K562 (cell line): ENCODE results near the gene CHMP2A. TPM values are rescaled to one million over a fixed set of nuclear protein-coding genes. Genes with fewer than 3 reads are reported as not detected.
A peak's percentile ranks its signal among the peaks of the same experiment; 100 is the strongest.

Experiments used
- DPF2 ChIP-seq: fragments of 450-650 bp; IDR thresholded peaks from 2 replicates; pipeline ENCODE4 v1.6.1; 2016
- PHF20 ChIP-seq: fragments of 450-650 bp; IDR thresholded peaks from 2 replicates; pipeline ENCODE4 v1.6.1; 2018; ENCODE audit not compliant: partially characterized antibody
- SMAD3 ChIP-seq: fragments of 450-650 bp; formaldehyde crosslinking; conservative IDR thresholded peaks from 2 replicates; pipeline ENCODE4 v1.4.0; 2020; ENCODE audit warnings: mild to moderate bottlenecking
- TOE1 ChIP-seq, 2 experiments: fragments of 450-650 bp in 1 of 2; sonication (generic) in 1 of 2; formaldehyde crosslinking in 1 of 2; IDR thresholded peaks; 2 replicates each; pipeline versions ENCODE4 v1.7.1 to v1.8.0; 2016 to 2022; ENCODE audit warnings: borderline replicate concordance in 2 of 2, mild to moderate bottlenecking in 2 of 2, antibody characterized with exemption in 1 of 2, inconsistent platforms in 1 of 2, low read depth in 1 of 2, missing genetic modification reagents in 1 of 2, moderate library complexity in 1 of 2
- ZNF79 ChIP-seq: fragments of 250-450 bp; sonication (Bioruptor Pico); IDR thresholded peaks from 2 replicates; pipeline ENCODE4 v1.4.0; 2020; ENCODE audit warnings: low read depth, mild to moderate bottlenecking, moderate library complexity
- polyA plus RNA-seq, 8 experiments: library from polyadenylated mRNA; depleted of rRNA in 4 of 8; stranded (reverse) in 5 of 8; unstranded in 3 of 8; fragments of >200 nt; fragmentation: Nextera tagmentation in 2 of 8; fragmentation: Illumina TruSeq in 1 of 8; extraction: Ambion mirVana in 2 of 8; extraction: Trizol in 1 of 8; gene quantifications; 2 replicates each; pipeline versions ENCODE4 v1.2.1 to v1.2.3, GENCODE V29; 2011 to 2014; ENCODE audit warnings: inconsistent platforms in 1 of 8, missing spikeins in 1 of 8
- total RNA-seq, 7 experiments: library from RNA; depleted of rRNA in 6 of 7; stranded (reverse); fragments of >200 nt in 6 of 7; fragmentation: Illumina TruSeq in 2 of 7; extraction: Trizol in 2 of 7; gene quantifications; 2 replicates each; pipeline versions ENCODE4 v1.2.1 to v1.2.3, GENCODE V29; 2011 to 2021; ENCODE audit warnings: low replicate concordance in 1 of 7
- TF ChIP-seq, protein P1 (sequence below), 2 experiments: fragments of 450-650 bp; IDR thresholded peaks; 2 replicates each; pipeline ENCODE4 v1.6.1; 2016; ENCODE audit warnings: mild to moderate bottlenecking in 2 of 2, borderline replicate concordance in 1 of 2, low read depth in 1 of 2, moderate library complexity in 1 of 2
- TF ChIP-seq, protein P2 (sequence below): IDR thresholded peaks from 2 replicates; pipeline ENCODE4 v1.6.1; 2011; ENCODE audit not compliant: insufficient read length; ENCODE audit errors: extremely low read depth
- TF ChIP-seq, protein P3 (sequence below): fragments of 450-650 bp; IDR thresholded peaks from 2 replicates; pipeline ENCODE4 v1.6.1; 2016; ENCODE audit warnings: borderline replicate concordance
- TF ChIP-seq, protein P4 (sequence below): sonication (generic); formaldehyde crosslinking; IDR thresholded peaks from 2 replicates; pipeline ENCODE4 v1.8.1; 2022; ENCODE audit warnings: missing genetic modification reagents
- TF ChIP-seq, protein P5 (sequence below), 2 experiments: fragments of 450-650 bp in 1 of 2; IDR thresholded peaks; 2 replicates each; pipeline ENCODE4 v1.6.1; 2011 to 2017; ENCODE audit warnings: low read depth in 2 of 2, antibody characterized with exemption in 1 of 2, borderline replicate concordance in 1 of 2, low read length in 1 of 2, mild to moderate bottlenecking in 1 of 2, mixed read lengths in 1 of 2; ENCODE audit not compliant: control insufficient read depth in 1 of 2

Gene CHMP2A
- total and polyA plus RNA-seq, 9 of the 15 experiments (the other 6 are each of a cell fraction or from before 2014, with no cell fraction given), result 57.6 to 159 (median 87.2) TPM

DNA sequence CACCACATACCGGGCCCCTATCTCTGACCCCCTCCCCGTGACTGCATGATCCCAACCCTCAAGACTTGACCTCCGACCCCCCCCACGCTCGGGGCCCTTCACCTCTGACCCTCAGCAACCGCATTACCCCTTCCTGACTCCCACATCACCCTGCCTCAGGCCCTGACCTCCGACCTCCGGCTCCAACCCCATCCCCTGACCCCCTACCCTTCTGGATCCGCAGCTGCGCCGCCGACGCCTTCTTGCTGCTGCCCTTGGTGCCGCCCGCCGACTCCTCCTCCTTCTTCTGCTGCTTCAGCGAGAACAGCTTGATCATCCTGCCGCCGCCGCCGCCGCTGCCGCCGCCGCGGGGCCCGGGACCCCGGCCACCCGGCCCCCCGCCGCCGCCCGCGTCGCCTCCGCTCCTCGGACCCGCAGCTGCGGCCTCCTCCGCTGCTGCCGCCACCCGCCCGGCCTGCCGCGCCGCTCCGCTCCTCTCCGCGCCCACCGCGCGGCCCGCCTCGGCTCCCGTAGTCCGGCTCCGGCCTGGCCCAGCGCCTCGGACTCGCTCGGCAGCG is 3.2 kb upstream of the CHMP2A start, which contains the start of gene UBE2M (continued):
- TF ChIP-seq, protein P1, sequence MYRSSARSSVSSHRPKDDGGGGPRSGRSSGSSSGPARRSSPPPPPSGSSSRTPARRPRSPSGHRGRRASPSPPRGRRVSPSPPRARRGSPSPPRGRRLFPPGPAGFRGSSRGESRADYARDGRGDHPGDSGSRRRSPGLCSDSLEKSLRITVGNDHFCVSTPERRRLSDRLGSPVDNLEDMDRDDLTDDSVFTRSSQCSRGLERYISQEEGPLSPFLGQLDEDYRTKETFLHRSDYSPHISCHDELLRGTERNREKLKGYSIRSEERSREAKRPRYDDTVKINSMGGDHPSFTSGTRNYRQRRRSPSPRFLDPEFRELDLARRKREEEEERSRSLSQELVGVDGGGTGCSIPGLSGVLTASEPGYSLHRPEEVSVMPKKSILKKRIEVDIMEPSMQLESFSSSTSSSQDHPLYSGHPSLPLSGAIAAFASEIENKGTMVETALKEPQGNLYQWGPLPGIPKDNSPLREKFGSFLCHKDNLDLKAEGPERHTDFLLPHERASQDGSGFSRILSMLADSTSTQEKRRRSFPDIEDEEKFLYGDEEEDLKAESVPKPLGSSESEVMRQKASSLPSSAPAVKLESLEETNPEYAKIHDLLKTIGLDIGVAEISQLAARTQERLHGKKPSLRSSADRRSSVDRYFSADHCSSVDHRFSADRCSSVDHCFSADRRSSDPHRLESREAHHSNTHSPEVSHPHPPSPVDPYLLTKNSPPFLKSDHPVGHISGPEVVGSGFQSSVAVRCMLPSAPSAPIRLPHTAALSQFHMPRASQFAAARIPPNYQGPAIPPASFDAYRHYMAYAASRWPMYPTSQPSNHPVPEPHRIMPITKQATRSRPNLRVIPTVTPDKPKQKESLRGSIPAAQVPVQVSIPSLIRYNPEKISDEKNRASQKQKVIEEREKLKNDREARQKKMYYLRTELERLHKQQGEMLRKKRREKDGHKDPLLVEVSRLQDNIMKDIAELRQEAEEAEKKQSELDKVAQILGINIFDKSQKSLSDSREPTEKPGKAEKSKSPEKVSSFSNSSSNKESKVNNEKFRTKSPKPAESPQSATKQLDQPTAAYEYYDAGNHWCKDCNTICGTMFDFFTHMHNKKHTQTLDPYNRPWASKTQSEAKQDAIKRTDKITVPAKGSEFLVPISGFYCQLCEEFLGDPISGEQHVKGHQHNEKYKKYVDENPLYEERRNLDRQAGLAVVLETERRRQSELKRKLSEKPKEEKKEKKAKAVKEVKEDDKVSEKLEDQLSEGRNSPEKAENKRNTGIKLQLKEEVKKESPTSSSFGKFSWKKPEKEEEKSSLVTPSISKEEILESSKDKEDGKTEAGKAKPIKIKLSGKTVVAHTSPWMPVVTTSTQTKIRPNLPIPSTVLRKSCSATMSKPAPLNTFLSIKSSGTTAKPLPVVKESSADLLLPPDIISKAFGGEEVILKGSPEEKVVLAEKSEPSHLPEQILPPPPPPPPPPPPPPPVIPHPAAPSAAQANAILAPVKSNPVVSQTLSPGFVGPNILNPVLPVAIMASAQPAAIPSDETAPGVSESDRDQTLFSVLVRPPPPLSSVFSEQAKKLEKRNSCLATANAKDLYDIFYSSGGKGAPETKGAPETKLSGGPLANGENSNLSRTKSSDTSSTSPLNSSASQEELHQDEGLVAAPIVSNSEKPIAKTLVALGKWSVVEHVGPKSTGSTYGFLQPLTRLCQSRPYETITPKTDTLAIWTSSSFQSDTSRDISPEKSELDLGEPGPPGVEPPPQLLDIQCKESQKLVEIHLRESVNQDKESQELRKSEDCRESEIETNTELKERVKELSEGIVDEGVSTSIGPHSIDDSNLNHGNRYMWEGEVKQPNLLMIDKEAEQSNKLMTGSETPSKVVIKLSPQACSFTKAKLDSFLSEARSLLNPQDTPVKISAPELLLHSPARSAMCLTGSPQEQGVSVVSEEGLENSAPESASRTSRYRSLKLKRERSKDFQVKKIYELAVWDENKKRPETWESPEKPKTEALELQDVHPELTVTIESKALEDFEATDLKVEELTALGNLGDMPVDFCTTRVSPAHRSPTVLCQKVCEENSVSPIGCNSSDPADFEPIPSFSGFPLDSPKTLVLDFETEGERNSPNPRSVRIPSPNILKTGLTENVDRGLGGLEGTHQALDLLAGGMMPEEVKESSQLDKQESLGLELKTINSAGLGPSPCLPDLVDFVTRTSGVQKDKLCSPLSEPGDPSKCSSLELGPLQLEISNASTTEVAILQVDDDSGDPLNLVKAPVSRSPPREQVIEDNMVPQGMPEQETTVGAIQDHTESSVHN (IDR thresholded peaks at IDR 0.05; ENCODE audit: borderline replicate concordance in 1 of 2, low read depth in 1 of 2), result no peak
- TF ChIP-seq TOE1 (IDR thresholded peaks at IDR 0.05; ENCODE audit: borderline replicate concordance) (peak; percentile 60; the same call in 1 of the 2 replicates), TOE1 (CRISPR knock-in tag; IDR thresholded peaks at IDR 0.05; ENCODE audit: borderline replicate concordance, low read depth) (no peak), ZNF79 (CRISPR knock-in tag) (no peak), DPF2 (peak; percentile 42; the same call in 1 of the 2 replicates), SMAD3 (CRISPR knock-in tag) (no peak), PHF20 (no peak)
- TF ChIP-seq, protein P2, sequence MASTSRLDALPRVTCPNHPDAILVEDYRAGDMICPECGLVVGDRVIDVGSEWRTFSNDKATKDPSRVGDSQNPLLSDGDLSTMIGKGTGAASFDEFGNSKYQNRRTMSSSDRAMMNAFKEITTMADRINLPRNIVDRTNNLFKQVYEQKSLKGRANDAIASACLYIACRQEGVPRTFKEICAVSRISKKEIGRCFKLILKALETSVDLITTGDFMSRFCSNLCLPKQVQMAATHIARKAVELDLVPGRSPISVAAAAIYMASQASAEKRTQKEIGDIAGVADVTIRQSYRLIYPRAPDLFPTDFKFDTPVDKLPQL, result no peak
- TF ChIP-seq, protein P3, sequence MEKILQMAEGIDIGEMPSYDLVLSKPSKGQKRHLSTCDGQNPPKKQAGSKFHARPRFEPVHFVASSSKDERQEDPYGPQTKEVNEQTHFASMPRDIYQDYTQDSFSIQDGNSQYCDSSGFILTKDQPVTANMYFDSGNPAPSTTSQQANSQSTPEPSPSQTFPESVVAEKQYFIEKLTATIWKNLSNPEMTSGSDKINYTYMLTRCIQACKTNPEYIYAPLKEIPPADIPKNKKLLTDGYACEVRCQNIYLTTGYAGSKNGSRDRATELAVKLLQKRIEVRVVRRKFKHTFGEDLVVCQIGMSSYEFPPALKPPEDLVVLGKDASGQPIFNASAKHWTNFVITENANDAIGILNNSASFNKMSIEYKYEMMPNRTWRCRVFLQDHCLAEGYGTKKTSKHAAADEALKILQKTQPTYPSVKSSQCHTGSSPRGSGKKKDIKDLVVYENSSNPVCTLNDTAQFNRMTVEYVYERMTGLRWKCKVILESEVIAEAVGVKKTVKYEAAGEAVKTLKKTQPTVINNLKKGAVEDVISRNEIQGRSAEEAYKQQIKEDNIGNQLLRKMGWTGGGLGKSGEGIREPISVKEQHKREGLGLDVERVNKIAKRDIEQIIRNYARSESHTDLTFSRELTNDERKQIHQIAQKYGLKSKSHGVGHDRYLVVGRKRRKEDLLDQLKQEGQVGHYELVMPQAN, result peak; percentile 66; the same call in 1 of the 2 replicates
- TF ChIP-seq, protein P4, sequence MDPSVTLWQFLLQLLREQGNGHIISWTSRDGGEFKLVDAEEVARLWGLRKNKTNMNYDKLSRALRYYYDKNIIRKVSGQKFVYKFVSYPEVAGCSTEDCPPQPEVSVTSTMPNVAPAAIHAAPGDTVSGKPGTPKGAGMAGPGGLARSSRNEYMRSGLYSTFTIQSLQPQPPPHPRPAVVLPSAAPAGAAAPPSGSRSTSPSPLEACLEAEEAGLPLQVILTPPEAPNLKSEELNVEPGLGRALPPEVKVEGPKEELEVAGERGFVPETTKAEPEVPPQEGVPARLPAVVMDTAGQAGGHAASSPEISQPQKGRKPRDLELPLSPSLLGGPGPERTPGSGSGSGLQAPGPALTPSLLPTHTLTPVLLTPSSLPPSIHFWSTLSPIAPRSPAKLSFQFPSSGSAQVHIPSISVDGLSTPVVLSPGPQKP (CRISPR knock-in tag), result no peak
- TF ChIP-seq, protein P5, sequence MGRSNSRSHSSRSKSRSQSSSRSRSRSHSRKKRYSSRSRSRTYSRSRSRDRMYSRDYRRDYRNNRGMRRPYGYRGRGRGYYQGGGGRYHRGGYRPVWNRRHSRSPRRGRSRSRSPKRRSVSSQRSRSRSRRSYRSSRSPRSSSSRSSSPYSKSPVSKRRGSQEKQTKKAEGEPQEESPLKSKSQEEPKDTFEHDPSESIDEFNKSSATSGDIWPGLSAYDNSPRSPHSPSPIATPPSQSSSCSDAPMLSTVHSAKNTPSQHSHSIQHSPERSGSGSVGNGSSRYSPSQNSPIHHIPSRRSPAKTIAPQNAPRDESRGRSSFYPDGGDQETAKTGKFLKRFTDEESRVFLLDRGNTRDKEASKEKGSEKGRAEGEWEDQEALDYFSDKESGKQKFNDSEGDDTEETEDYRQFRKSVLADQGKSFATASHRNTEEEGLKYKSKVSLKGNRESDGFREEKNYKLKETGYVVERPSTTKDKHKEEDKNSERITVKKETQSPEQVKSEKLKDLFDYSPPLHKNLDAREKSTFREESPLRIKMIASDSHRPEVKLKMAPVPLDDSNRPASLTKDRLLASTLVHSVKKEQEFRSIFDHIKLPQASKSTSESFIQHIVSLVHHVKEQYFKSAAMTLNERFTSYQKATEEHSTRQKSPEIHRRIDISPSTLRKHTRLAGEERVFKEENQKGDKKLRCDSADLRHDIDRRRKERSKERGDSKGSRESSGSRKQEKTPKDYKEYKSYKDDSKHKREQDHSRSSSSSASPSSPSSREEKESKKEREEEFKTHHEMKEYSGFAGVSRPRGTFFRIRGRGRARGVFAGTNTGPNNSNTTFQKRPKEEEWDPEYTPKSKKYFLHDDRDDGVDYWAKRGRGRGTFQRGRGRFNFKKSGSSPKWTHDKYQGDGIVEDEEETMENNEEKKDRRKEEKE (IDR thresholded peaks at IDR 0.05; ENCODE audit: borderline replicate concordance in 1 of 2, control insufficient read depth in 1 of 2, low read depth in 2 of 2, low read length in 1 of 2), result no peak
